SK-N-SH treated with all-trans-retinoic acid at 6 μM for 48 hours (cell line): ENCODE results near the gene ZNF215.

Experiments used
- ATAC-seq: fragments of 200-7000 bp; cut with Tn5 transposase; 3 replicates; pipeline ENCODE4 v1.9.1; 2020; ENCODE audit warnings: mild to moderate bottlenecking, moderate library complexity
- BACH2 ChIP-seq: fragments of 250-450 bp; sonication (Bioruptor Pico); IDR thresholded peaks from 2 replicates; pipeline ENCODE4 v1.9.0; 2021; ENCODE audit warnings: mild to moderate bottlenecking, borderline replicate concordance
- CREB5 ChIP-seq: fragments of 250-450 bp; sonication (Bioruptor Pico); IDR thresholded peaks from 2 replicates; pipeline ENCODE4 v1.5.1; 2020; ENCODE audit warnings: low read depth, mild to moderate bottlenecking, moderate library complexity
- CSDC2 ChIP-seq: fragments of 250-450 bp; sonication (Bioruptor Pico); IDR thresholded peaks from 2 replicates; pipeline ENCODE4 v1.5.0; 2020; ENCODE audit warnings: mild to moderate bottlenecking, moderate library complexity
- ESRRG ChIP-seq: fragments of 250-450 bp; sonication (Bioruptor Pico); IDR thresholded peaks from 2 replicates; pipeline ENCODE4 v1.6.1; 2021; ENCODE audit warnings: mild to moderate bottlenecking
- GLIS3 ChIP-seq: fragments of 250-450 bp; sonication (Bioruptor Pico); IDR thresholded peaks from 2 replicates; pipeline ENCODE4 v1.5.0; 2020; ENCODE audit warnings: mild to moderate bottlenecking, moderate library complexity
- OSR1 ChIP-seq: fragments of 250-450 bp; sonication (Bioruptor Pico); IDR thresholded peaks from 2 replicates; pipeline ENCODE4 v1.8.0; 2022; ENCODE audit warnings: moderate library complexity, mild to moderate bottlenecking, inconsistent platforms
- PATZ1 ChIP-seq: fragments of 250-450 bp; sonication (Bioruptor Pico); IDR thresholded peaks from 2 replicates; pipeline ENCODE4 v1.8.0; 2020; ENCODE audit warnings: mild to moderate bottlenecking, moderate library complexity, borderline replicate concordance
- POU6F1 ChIP-seq: fragments of 250-450 bp; sonication (Bioruptor Pico); IDR thresholded peaks from 2 replicates; pipeline ENCODE4 v1.8.0; 2021; ENCODE audit warnings: low read depth, mild to moderate bottlenecking, moderate library complexity, borderline replicate concordance
- PPARA ChIP-seq: fragments of 250-450 bp; sonication (Bioruptor Pico); IDR thresholded peaks from 2 replicates; pipeline ENCODE4 v1.5.0; 2020; ENCODE audit warnings: mild to moderate bottlenecking, borderline replicate concordance
- RARB ChIP-seq: fragments of 250-450 bp; sonication (Bioruptor Pico); IDR thresholded peaks from 2 replicates; pipeline ENCODE4 v1.8.0; 2021; ENCODE audit warnings: mild to moderate bottlenecking, moderate library complexity
- SNAI2 ChIP-seq: fragments of 250-450 bp; sonication (Bioruptor Pico); IDR thresholded peaks from 2 replicates; pipeline ENCODE4 v1.5.0; 2020; ENCODE audit warnings: mild to moderate bottlenecking, moderate library complexity
- TCF4 ChIP-seq: fragments of 250-450 bp; sonication (Bioruptor Pico); IDR thresholded peaks from 2 replicates; pipeline ENCODE4 v1.8.0; 2021; ENCODE audit warnings: mild to moderate bottlenecking, moderate library complexity, borderline replicate concordance
- TSHZ2 ChIP-seq: fragments of 250-450 bp; sonication (Bioruptor Pico); IDR thresholded peaks from 2 replicates; pipeline ENCODE4 v1.5.0; 2020; ENCODE audit warnings: mild to moderate bottlenecking, moderate library complexity
- ZC3H10 ChIP-seq: fragments of 250-450 bp; sonication (Bioruptor Pico); IDR thresholded peaks from 2 replicates; pipeline ENCODE4 v1.5.1; 2021; ENCODE audit warnings: mild to moderate bottlenecking, moderate library complexity
- ZFP3 ChIP-seq: fragments of 250-450 bp; sonication (Bioruptor Pico); IDR thresholded peaks from 2 replicates; pipeline ENCODE4 v1.5.0; 2020; ENCODE audit warnings: mild to moderate bottlenecking, moderate library complexity
- ZFP30 ChIP-seq: fragments of 450-650 bp; formaldehyde crosslinking; IDR thresholded peaks from 2 replicates; pipeline ENCODE4 v1.5.0; 2022; ENCODE audit warnings: mild to moderate bottlenecking, moderate library complexity
- ZNF565 ChIP-seq: fragments of 450-650 bp; formaldehyde crosslinking; conservative IDR thresholded peaks from 2 replicates; pipeline ENCODE4 v1.5.0; 2020; ENCODE audit warnings: low read depth, mild to moderate bottlenecking, moderate library complexity
- ZNF70 ChIP-seq: fragments of 450-650 bp; formaldehyde crosslinking; IDR thresholded peaks from 2 replicates; pipeline ENCODE4 v1.5.0; 2020; ENCODE audit warnings: mild to moderate bottlenecking, moderate library complexity
- ZNF8 ChIP-seq: fragments of 450-650 bp; formaldehyde crosslinking; IDR thresholded peaks from 2 replicates; pipeline ENCODE4 v1.5.0; 2020; ENCODE audit warnings: mild to moderate bottlenecking, moderate library complexity
- TF ChIP-seq, protein P1 (sequence below): fragments of 250-450 bp; sonication (Bioruptor Pico); IDR thresholded peaks from 2 replicates; pipeline ENCODE4 v1.5.1; 2021; ENCODE audit warnings: mild to moderate bottlenecking, moderate library complexity

Gene ZNF215

DNA sequence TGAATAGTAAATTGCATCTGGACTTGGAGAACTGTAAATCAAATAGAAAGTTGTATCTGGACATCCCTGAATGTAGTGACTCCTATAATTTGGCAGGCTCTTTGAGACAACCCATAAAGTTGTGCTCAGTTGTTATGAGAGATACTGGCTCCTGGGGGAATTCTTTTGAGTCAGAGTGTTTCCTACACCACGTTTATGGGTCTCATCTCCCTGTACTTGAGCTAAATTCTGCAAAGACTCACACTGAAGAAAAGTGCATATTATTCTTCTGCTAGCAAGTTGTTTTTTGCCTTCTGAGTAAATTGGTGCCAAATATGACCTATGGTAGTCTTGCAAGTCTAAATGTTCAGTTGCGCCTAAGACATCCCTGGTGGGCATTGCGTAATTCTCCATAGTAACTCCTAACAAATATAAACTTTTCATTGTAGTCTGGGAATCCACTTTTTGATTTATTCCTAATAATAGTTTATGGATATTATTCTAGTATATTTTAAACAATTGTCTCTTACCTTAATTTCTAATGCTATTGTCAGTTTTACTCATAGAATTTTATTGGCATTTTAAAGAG, 5.0 kb downstream of the ZNF215 start:
- no peak for ATAC-seq
- TF ChIP-seq, protein P1, sequence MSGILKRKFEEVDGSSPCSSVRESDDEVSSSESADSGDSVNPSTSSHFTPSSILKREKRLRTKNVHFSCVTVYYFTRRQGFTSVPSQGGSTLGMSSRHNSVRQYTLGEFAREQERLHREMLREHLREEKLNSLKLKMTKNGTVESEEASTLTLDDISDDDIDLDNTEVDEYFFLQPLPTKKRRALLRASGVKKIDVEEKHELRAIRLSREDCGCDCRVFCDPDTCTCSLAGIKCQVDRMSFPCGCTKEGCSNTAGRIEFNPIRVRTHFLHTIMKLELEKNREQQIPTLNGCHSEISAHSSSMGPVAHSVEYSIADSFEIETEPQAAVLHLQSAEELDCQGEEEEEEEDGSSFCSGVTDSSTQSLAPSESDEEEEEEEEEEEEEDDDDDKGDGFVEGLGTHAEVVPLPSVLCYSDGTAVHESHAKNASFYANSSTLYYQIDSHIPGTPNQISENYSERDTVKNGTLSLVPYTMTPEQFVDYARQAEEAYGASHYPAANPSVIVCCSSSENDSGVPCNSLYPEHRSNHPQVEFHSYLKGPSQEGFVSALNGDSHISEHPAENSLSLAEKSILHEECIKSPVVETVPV = no peak
- no peak for TF ChIP-seq PATZ1 (CRISPR knock-in tag)
- no peak for TF ChIP-seq ZNF70
- TF ChIP-seq GLIS3 (CRISPR knock-in tag) = no peak
- TF ChIP-seq ZFP3 (CRISPR knock-in tag) = no peak
- TF ChIP-seq ESRRG (CRISPR knock-in tag) = no peak
- TF ChIP-seq RARB (CRISPR knock-in tag) = no peak
- no peak for TF ChIP-seq BACH2 (CRISPR knock-in tag)
- no peak for TF ChIP-seq PPARA (CRISPR knock-in tag)
- TF ChIP-seq CSDC2 (CRISPR knock-in tag) = no peak

- TF ChIP-seq ZFP30 (no peak), ESRRG (CRISPR knock-in tag) (no peak), ZNF70 (no peak), BACH2 (CRISPR knock-in tag) (no peak), ZNF8 (no peak), CREB5 (CRISPR knock-in tag) (no peak), ZNF565 (CRISPR knock-in tag) (no peak), POU6F1 (no peak), TSHZ2 (CRISPR knock-in tag) (no peak), SNAI2 (CRISPR knock-in tag) (no peak), CSDC2 (CRISPR knock-in tag) (no peak)
- no peak for ATAC-seq
Observed at GRCh38 chr11:6932145-6932544, 5.9 kb downstream of the ZNF215 start.

GRCh38 chr11:6941970-6942369, 15.7 kb downstream of the ZNF215 start:
- ATAC-seq = no peak
- no peak for TF ChIP-seq GLIS3 (CRISPR knock-in tag)
- TF ChIP-seq, protein P1 = no peak
- TF ChIP-seq TSHZ2 (CRISPR knock-in tag) = no peak
- no peak for TF ChIP-seq PPARA (CRISPR knock-in tag)
- TF ChIP-seq RARB (CRISPR knock-in tag) = no peak
- TF ChIP-seq OSR1 (CRISPR knock-in tag) = no peak
- TF ChIP-seq POU6F1 = no peak
- no peak for TF ChIP-seq ESRRG (CRISPR knock-in tag)
- TF ChIP-seq TCF4 = no peak
- no peak for TF ChIP-seq ZC3H10
- TF ChIP-seq SNAI2 (CRISPR knock-in tag) = no peak
- no peak for TF ChIP-seq ZNF8
- no peak for TF ChIP-seq CSDC2 (CRISPR knock-in tag)
- no peak for TF ChIP-seq ZFP3 (CRISPR knock-in tag)
- TF ChIP-seq ZNF70 = no peak
- TF ChIP-seq ZFP30 = no peak
- TF ChIP-seq BACH2 (CRISPR knock-in tag) = no peak
